GM21576 (cell line): Measurements from ENCODE around the gene LMO1.

Experiments
- ATAC-seq: cut with Tn5 transposase; IDR thresholded peaks from one replicate; pipeline ENCODE4 v1.9.1; 2021; ENCODE audit warnings: mild to moderate bottlenecking, moderate library complexity; ENCODE audit not compliant: unreplicated experiment

LMO1 gene

GRCh38 chr11:8207080-8208000 is 56.3 kb downstream of the LMO1 start:
- ATAC-seq = no peak

GRCh38 chr11:8206251-8207079 is 57.2 kb downstream of the LMO1 start:
- ATAC-seq = no peak

GRCh38 chr11:8205566-8205965 is 58.1 kb downstream of the LMO1 start:
- ATAC-seq = no peak

GRCh38 chr11:8204596-8204995 is 59.1 kb downstream of the LMO1 start:
- ATAC-seq = no peak

GRCh38 chr11:8204025-8204424 is 59.7 kb downstream of the LMO1 start:
- no peak for ATAC-seq

- no peak for ATAC-seq
These were observed 60.3 kb downstream of the LMO1 start for GRCh38 chr11:8203414-8203715.

GRCh38 chr11:8202516-8203413 is 60.9 kb downstream of the LMO1 start:
- no peak for ATAC-seq

- peak; percentile 68 for ATAC-seq
These were observed 61.9 kb downstream of the LMO1 start for GRCh38 chr11:8201644-8202365.

- ATAC-seq = no peak
These were observed 64.0 kb downstream of the LMO1 start for GRCh38 chr11:8199676-8200075.

GRCh38 chr11:8196749-8197148 is 66.9 kb downstream of the LMO1 start:
- ATAC-seq = no peak

- ATAC-seq = no peak
These were observed 68.7 kb downstream of the LMO1 start for GRCh38 chr11:8194956-8195355.

- no peak for ATAC-seq
These were observed 70.8 kb downstream of the LMO1 start for GRCh38 chr11:8192896-8193209.

- no peak for ATAC-seq
These were observed 71.4 kb downstream of the LMO1 start for GRCh38 chr11:8192016-8192895.

- ATAC-seq = no peak
These were observed 73.2 kb downstream of the LMO1 start for GRCh38 chr11:8190431-8190830.

GRCh38 chr11:8186429-8186828 is 77.2 kb downstream of the LMO1 start:
- no peak for ATAC-seq

GRCh38 chr11:8183111-8183510 is 80.6 kb downstream of the LMO1 start:
- ATAC-seq = no peak

- no peak for ATAC-seq
These were observed 83.2 kb downstream of the LMO1 start for GRCh38 chr11:8180469-8180868.

GRCh38 chr11:8178297-8178696 is 85.4 kb downstream of the LMO1 start:
- ATAC-seq = no peak

- no peak for ATAC-seq
These were observed 86.5 kb downstream of the LMO1 start for GRCh38 chr11:8177136-8177535.
